OCI-LY3 (cell line): ENCODE results near the gene NR3C1.

ENCODE experiments used
- CTCF ChIP-seq: fragments of 200-600, 300-600 bp; sonication (generic); IDR thresholded peaks from 2 replicates; pipeline ENCODE4 v1.5.1; 2014; ENCODE audit warnings: antibody characterized with exemption, low read length, low read depth
- EZH2phosphoT487 ChIP-seq: fragments of 200-600 bp; shearing (Covaris generic); IDR thresholded peaks from 2 replicates; pipeline ENCODE4 v1.6.1; 2018; ENCODE audit warnings: antibody characterized with exemption, mixed run types, low read depth

GRCh38 chr5:143417503-143418139 lies 14.1 kb upstream of the NR3C1 start:
- TF ChIP-seq CTCF (no peak), EZH2phosphoT487 (no peak)
